Pulmonary artery endothelial cell (primary cell): Measurements from ENCODE around the gene C1orf35. TPM values are rescaled to one million over a fixed set of nuclear protein-coding genes. Genes with fewer than 3 reads are reported as not detected.

Source experiments
- DNase-seq: peaks from one replicate; pipeline ENCODE4 v3.0.0-alpha.2; 2011; ENCODE audit warnings: low read depth, low spot score
- total RNA-seq: library from RNA; depleted of rRNA; stranded (reverse); fragments of >200 nt; gene quantifications from 2 replicates; pipeline ENCODE4 v1.2.3, GENCODE V29; 2014

Gene C1orf35
- total RNA-seq, 1 donor from 2014 or later = 11.3 TPM

- no peak for DNase-seq
These were observed 23.4 kb downstream of the C1orf35 start for GRCh38 chr1:228079601-228080263.

GRCh38 chr1:228079013-228079412, 24.1 kb downstream of the C1orf35 start:
- DNase-seq = no peak

- DNase-seq = no peak
These were observed 25.4 kb downstream of the C1orf35 start for GRCh38 chr1:228077565-228078330.

- DNase-seq = no peak
These were observed 26.2 kb downstream of the C1orf35 start for GRCh38 chr1:228076796-228077430.

- no peak for DNase-seq
These were observed 27.3 kb downstream of the C1orf35 start for GRCh38 chr1:228075801-228076271.

- DNase-seq = no peak
These were observed 28.0 kb downstream of the C1orf35 start for GRCh38 chr1:228074954-228075730.

- no peak for DNase-seq
These were observed 29.1 kb downstream of the C1orf35 start for GRCh38 chr1:228073857-228074545.

GRCh38 chr1:228073061-228073856, 29.9 kb downstream of the C1orf35 start:
- no peak for DNase-seq

GRCh38 chr1:228072658-228073043, 30.5 kb downstream of the C1orf35 start:
- no peak for DNase-seq

GRCh38 chr1:228071839-228072657, 31.1 kb downstream of the C1orf35 start:
- no peak for DNase-seq

GRCh38 chr1:228070851-228071250, 32.3 kb downstream of the C1orf35 start:
- DNase-seq = no peak

- no peak for DNase-seq
These were observed 33.0 kb downstream of the C1orf35 start for GRCh38 chr1:228070173-228070572.

- DNase-seq = no peak
These were observed 34.8 kb downstream of the C1orf35 start for GRCh38 chr1:228068359-228068758.

- no peak for DNase-seq
These were observed 36.1 kb downstream of the C1orf35 start for GRCh38 chr1:228066891-228067654.

GRCh38 chr1:228066416-228066815, 36.7 kb downstream of the C1orf35 start:
- DNase-seq = no peak

GRCh38 chr1:228065543-228066347, 37.4 kb downstream of the C1orf35 start:
- DNase-seq = no peak

- no peak for DNase-seq
These were observed 38.2 kb downstream of the C1orf35 start for GRCh38 chr1:228064741-228065542.
